Endothelial cell of umbilical vein (primary cell): ENCODE measurements around the gene SYCE1L.

ENCODE experiments used
- EZH2 ChIP-seq: IDR thresholded peaks from 2 replicates; pipeline ENCODE4 v1.6.1; 2012; ENCODE audit warnings: borderline replicate concordance, low read depth, mild to moderate bottlenecking, moderate library complexity, low read length, inconsistent platforms; ENCODE audit not compliant: severe bottlenecking
- FOS ChIP-seq: IDR thresholded peaks from 2 replicates; pipeline ENCODE4 v1.6.1; 2011; ENCODE audit warnings: mild to moderate bottlenecking, low read length, moderate library complexity, borderline replicate concordance; ENCODE audit not compliant: insufficient read depth
- GATA2 ChIP-seq: IDR thresholded peaks from 2 replicates; pipeline ENCODE4 v1.7.0; 2011; ENCODE audit warnings: low read depth, mild to moderate bottlenecking, moderate library complexity, mixed read lengths, low read length; ENCODE audit not compliant: insufficient read length, insufficient read depth
- JUN ChIP-seq: IDR thresholded peaks from 2 replicates; pipeline ENCODE4 v1.6.1; 2011; ENCODE audit warnings: borderline replicate concordance, low read depth; ENCODE audit not compliant: insufficient read length, insufficient read depth
- MYC ChIP-seq: IDR thresholded peaks from one replicate; pipeline ENCODE4 v1.6.1; 2011; ENCODE audit warnings: mild to moderate bottlenecking, low read depth, low read length
- POLR2A ChIP-seq: IDR thresholded peaks from 2 replicates; pipeline ENCODE4 v1.6.1; 2012; ENCODE audit warnings: low read depth, mild to moderate bottlenecking, control low read depth, low read length
- POLR2AphosphoS5 ChIP-seq: IDR thresholded peaks from 2 replicates; pipeline ENCODE4 v1.6.1; 2012; ENCODE audit warnings: low read depth, mild to moderate bottlenecking, control low read depth, low read length, moderate library complexity; ENCODE audit not compliant: insufficient read depth
- TF ChIP-seq, protein P1 (sequence below), 2 donors: IDR thresholded peaks; 1 replicate in 1 of 2; 2 replicates in 1 of 2; pipeline ENCODE4 v1.5.1; 2011; ENCODE audit warnings: low read length in 2 of 2, mild to moderate bottlenecking in 2 of 2, moderate library complexity in 2 of 2, control low read depth in 1 of 2, inconsistent platforms in 1 of 2, low read depth in 1 of 2; ENCODE audit not compliant: insufficient read depth in 1 of 2; ENCODE audit errors: extremely low read depth in 1 of 2
- TF ChIP-seq, protein P2 (sequence below): IDR thresholded peaks from 2 replicates; pipeline ENCODE4 v1.6.1; 2011; ENCODE audit not compliant: insufficient read depth, insufficient read length

DNA sequence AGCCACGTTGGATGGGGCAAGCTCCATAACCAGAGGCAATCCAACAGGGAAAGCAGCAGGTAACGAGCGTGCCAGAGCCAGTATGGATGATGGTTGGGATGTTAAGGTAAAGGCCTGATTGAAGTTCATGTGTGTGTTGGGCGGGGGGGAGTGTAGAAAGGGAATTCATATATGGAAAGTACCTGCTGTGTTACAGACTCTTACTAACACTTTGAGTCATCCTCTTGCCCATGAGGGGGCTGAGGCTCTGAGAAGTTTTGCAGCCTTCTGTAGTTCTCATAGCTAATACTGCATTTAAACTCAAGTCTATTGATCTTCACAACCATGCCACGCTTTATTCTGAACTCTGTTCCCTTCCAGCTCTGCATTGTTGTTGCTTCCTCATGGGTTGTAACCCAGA is 28.5 kb downstream of the SYCE1L start:
- no peak for TF ChIP-seq JUN
- TF ChIP-seq, protein P1, sequence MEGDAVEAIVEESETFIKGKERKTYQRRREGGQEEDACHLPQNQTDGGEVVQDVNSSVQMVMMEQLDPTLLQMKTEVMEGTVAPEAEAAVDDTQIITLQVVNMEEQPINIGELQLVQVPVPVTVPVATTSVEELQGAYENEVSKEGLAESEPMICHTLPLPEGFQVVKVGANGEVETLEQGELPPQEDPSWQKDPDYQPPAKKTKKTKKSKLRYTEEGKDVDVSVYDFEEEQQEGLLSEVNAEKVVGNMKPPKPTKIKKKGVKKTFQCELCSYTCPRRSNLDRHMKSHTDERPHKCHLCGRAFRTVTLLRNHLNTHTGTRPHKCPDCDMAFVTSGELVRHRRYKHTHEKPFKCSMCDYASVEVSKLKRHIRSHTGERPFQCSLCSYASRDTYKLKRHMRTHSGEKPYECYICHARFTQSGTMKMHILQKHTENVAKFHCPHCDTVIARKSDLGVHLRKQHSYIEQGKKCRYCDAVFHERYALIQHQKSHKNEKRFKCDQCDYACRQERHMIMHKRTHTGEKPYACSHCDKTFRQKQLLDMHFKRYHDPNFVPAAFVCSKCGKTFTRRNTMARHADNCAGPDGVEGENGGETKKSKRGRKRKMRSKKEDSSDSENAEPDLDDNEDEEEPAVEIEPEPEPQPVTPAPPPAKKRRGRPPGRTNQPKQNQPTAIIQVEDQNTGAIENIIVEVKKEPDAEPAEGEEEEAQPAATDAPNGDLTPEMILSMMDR (IDR thresholded peaks at IDR 0.05; ENCODE audit: extremely low read depth in 1 of 2, insufficient read depth in 1 of 2, low read depth in 1 of 2, low read length in 2 of 2): no peak
- no peak for TF ChIP-seq GATA2
- no peak for TF ChIP-seq POLR2A
- no peak for TF ChIP-seq EZH2
- TF ChIP-seq POLR2AphosphoS5: no peak
- TF ChIP-seq, protein P2, sequence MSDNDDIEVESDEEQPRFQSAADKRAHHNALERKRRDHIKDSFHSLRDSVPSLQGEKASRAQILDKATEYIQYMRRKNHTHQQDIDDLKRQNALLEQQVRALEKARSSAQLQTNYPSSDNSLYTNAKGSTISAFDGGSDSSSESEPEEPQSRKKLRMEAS: no peak
- TF ChIP-seq MYC: no peak
- no peak for TF ChIP-seq FOS
